HCT116 (cell line): ENCODE results near the gene ZBTB20.

ENCODE experiments used
- CEBPB ChIP-seq: IDR thresholded peaks from 2 replicates; pipeline ENCODE4 v1.6.1; 2012; ENCODE audit warnings: low read depth
- EGR1 ChIP-seq: IDR thresholded peaks from 2 replicates; pipeline ENCODE4 v1.6.1; 2012; ENCODE audit warnings: low read depth
- EZH2 ChIP-seq: fragments of 200-600 bp; sonication (generic); IDR thresholded peaks from 2 replicates; pipeline ENCODE4 v1.6.1; 2017; ENCODE audit warnings: antibody characterized with exemption, mixed run types
- EZH2phosphoT487 ChIP-seq: fragments of 200-600 bp; IDR thresholded peaks from 2 replicates; pipeline ENCODE4 v1.6.1; 2018; ENCODE audit warnings: antibody characterized with exemption, borderline replicate concordance
- FOSL1 ChIP-seq: IDR thresholded peaks from 2 replicates; pipeline ENCODE4 v1.6.1; 2012; ENCODE audit warnings: low read depth
- JUND ChIP-seq: IDR thresholded peaks from 2 replicates; pipeline ENCODE4 v1.6.1; 2012
- POLR2A ChIP-seq: IDR thresholded peaks from 2 replicates; pipeline ENCODE4 v1.7.0; 2011; ENCODE audit warnings: borderline replicate concordance; ENCODE audit not compliant: insufficient read depth, insufficient read length; ENCODE audit errors: extremely low read depth
- POLR2AphosphoS5 ChIP-seq: IDR thresholded peaks from 2 replicates; pipeline ENCODE4 v1.6.1; 2011; ENCODE audit warnings: mild to moderate bottlenecking, low read depth, low read length, moderate library complexity
- SRF ChIP-seq: IDR thresholded peaks from 2 replicates; pipeline ENCODE4 v1.6.1; 2012; ENCODE audit warnings: low read depth
- TCF7L2 ChIP-seq: IDR thresholded peaks from 2 replicates; pipeline ENCODE4 v1.7.0; 2011; ENCODE audit warnings: borderline replicate concordance, inconsistent platforms; ENCODE audit not compliant: insufficient read depth, insufficient read length; ENCODE audit errors: extremely low read depth
- YY1 ChIP-seq: IDR thresholded peaks from 2 replicates; pipeline ENCODE4 v1.6.1; 2011; ENCODE audit warnings: low read length, low read depth, moderate library complexity, mild to moderate bottlenecking; ENCODE audit not compliant: insufficient replicate concordance; ENCODE audit errors: extremely low read depth
- ZNF274 ChIP-seq: fragments of 200-500 bp; sonication (Bioruptor generic); IDR thresholded peaks from 2 replicates; pipeline ENCODE4 v1.6.1; 2014; ENCODE audit warnings: mild to moderate bottlenecking, low read depth, low read length, inconsistent platforms
- TF ChIP-seq, protein P1 (sequence below), 3 experiments: fragments of 200-600 bp in 1 of 3; sonication (generic) in 1 of 3; IDR thresholded peaks in 2 of 3; conservative IDR thresholded peaks in 1 of 3; 2 replicates each; pipeline ENCODE4 v1.5.1; 2012 to 2017; ENCODE audit warnings: low read depth in 2 of 3, low read length in 2 of 3, antibody characterized with exemption in 1 of 3, borderline replicate concordance in 1 of 3, control low read depth in 1 of 3, mild to moderate bottlenecking in 1 of 3, mixed read lengths in 1 of 3, mixed run types in 1 of 3, moderate library complexity in 1 of 3; ENCODE audit not compliant: insufficient read depth in 1 of 3
- TF ChIP-seq, protein P2 (sequence below): IDR thresholded peaks from 2 replicates; pipeline ENCODE4 v1.6.1; 2012

DNA sequence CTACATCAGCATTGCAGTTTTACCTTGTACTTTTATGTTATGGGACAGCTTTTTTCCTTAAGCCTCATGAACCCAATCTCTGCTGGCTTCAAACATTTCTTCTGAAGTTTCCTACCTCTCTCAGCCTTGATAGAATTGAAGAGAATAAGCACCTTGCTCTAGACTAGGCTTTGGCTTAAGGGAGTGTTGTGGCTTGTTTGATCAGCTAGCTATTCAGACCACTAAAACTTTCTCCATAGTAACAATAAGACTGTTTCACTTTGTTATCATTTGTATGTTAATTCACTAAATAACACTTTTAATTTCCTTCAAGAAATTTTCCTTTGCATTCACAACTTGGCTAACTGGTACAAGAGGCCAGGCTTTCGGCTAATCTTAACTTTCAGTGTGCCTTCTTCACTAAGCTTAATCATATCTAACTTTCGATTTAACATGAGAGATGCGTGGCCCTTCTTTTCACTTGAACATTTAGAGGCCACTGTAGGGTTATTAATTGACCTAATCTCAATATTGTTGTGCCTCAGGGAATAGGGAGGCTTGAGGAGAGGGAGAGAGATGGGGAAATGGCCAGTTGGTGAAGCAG is 861.3 kb downstream of the ZBTB20 start:
- TF ChIP-seq TCF7L2 (no peak), SRF (no peak), EGR1 (no peak), CEBPB (no peak), EZH2 (no peak), POLR2AphosphoS5 (no peak), POLR2A (no peak), JUND (no peak), YY1 (no peak), EZH2phosphoT487 (no peak), FOSL1 (no peak), ZNF274 (no peak)
- TF ChIP-seq, protein P1, sequence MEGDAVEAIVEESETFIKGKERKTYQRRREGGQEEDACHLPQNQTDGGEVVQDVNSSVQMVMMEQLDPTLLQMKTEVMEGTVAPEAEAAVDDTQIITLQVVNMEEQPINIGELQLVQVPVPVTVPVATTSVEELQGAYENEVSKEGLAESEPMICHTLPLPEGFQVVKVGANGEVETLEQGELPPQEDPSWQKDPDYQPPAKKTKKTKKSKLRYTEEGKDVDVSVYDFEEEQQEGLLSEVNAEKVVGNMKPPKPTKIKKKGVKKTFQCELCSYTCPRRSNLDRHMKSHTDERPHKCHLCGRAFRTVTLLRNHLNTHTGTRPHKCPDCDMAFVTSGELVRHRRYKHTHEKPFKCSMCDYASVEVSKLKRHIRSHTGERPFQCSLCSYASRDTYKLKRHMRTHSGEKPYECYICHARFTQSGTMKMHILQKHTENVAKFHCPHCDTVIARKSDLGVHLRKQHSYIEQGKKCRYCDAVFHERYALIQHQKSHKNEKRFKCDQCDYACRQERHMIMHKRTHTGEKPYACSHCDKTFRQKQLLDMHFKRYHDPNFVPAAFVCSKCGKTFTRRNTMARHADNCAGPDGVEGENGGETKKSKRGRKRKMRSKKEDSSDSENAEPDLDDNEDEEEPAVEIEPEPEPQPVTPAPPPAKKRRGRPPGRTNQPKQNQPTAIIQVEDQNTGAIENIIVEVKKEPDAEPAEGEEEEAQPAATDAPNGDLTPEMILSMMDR (IDR thresholded peaks at IDR 0.05 in 2 of 3, conservative IDR thresholded peaks at IDR 0.05 in 1 of 3; ENCODE audit: borderline replicate concordance in 1 of 3, insufficient read depth in 1 of 3, low read depth in 2 of 3, low read length in 2 of 3), result no peak
- TF ChIP-seq, protein P2, sequence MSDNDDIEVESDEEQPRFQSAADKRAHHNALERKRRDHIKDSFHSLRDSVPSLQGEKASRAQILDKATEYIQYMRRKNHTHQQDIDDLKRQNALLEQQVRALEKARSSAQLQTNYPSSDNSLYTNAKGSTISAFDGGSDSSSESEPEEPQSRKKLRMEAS, result no peak
